Endothelial cell of umbilical vein (primary cell): ENCODE results near the gene GUCY2D. TPM values are rescaled to one million over a fixed set of nuclear protein-coding genes. Genes with fewer than 3 reads are reported as not detected.

Source experiments
- BruUV-seq: library from RNA; stranded (reverse); fragments of 400-500 nt; replicated peaks from 2 replicates; lab custom pipeline; 2021; lab: Mats Ljungman, UMichigan
- CTCF ChIA-PET: fragments of 300-600, 350-600 bp; sonication (Branson Sonifier 250); formaldehyde crosslinking; loops from one replicate; lab custom pipeline; 2021; ENCODE audit warnings: antibody characterized with exemption, inconsistent platforms; lab: Charles Lee
- POLR2A ChIA-PET: fragments of 300-600, 350-600 bp; sonication (Branson Sonifier 250); formaldehyde crosslinking; loops from one replicate; lab custom pipeline; 2021; ENCODE audit warnings: antibody characterized with exemption, inconsistent platforms; lab: Charles Lee
- DNase-seq: peaks from one replicate; pipeline ENCODE4 v3.0.0-alpha.2; 2011; ENCODE audit warnings: low read depth, low spot score
- FAIRE-seq: peaks from 2 replicates; lab custom pipeline; 2011; peaks lifted over from hg19 to GRCh38; lab: Jason Lieb, UNC
- H2AFZ ChIP-seq: 2 replicates; pipeline ENCODE4 v1.6.0; 2012; ENCODE audit warnings: low read depth, low read length, control low read depth, inconsistent platforms
- H3K27ac ChIP-seq: 2 replicates; pipeline ENCODE4 v1.5.1; 2011; ENCODE audit warnings: low read depth, mild to moderate bottlenecking, control low read depth, low read length, moderate library complexity; ENCODE audit not compliant: insufficient read depth
- H3K27me3 ChIP-seq, 2 experiments: 2 replicates each; pipeline versions ENCODE4 v1.6.0 to v1.6.1; 2011; ENCODE audit warnings: low read length in 2 of 2, mixed read lengths in 1 of 2; ENCODE audit not compliant: control insufficient read depth in 2 of 2, insufficient read depth in 2 of 2
- H3K36me3 ChIP-seq, 2 experiments: 2 replicates in 1 of 2; 3 replicates in 1 of 2; pipeline ENCODE4 v1.5.1; 2011; ENCODE audit warnings: low read length in 2 of 2, mild to moderate bottlenecking in 1 of 2, moderate library complexity in 1 of 2; ENCODE audit not compliant: control insufficient read depth in 2 of 2, insufficient read depth in 2 of 2; ENCODE audit errors: extremely low read depth in 1 of 2
- H3K4me1 ChIP-seq: 3 replicates; pipeline ENCODE4 v1.5.1; 2011; ENCODE audit warnings: mild to moderate bottlenecking, low read length; ENCODE audit not compliant: control insufficient read depth, insufficient read depth; ENCODE audit errors: extremely low read depth
- H3K4me2 ChIP-seq: 2 replicates; pipeline ENCODE4 v1.6.1; 2011; ENCODE audit warnings: low read length, control low read depth, mixed read lengths; ENCODE audit not compliant: insufficient read depth
- H3K4me3 ChIP-seq, 3 experiments: fragments of 200-600 bp in 1 of 3; sonication (generic), shearing (Covaris generic) in 1 of 3; replicated peaks in 1 of 3; 2 replicates each; pipeline ENCODE4 v1.5.1; 2011 to 2016; ENCODE audit warnings: control low read depth in 3 of 3, low read length in 3 of 3, mild to moderate bottlenecking in 2 of 3, inconsistent platforms in 1 of 3, low read depth in 1 of 3, moderate library complexity in 1 of 3; ENCODE audit not compliant: insufficient read depth in 1 of 3
- H3K79me2 ChIP-seq: 2 replicates; pipeline ENCODE4 v1.6.0; 2012; ENCODE audit warnings: low read length, inconsistent platforms; ENCODE audit not compliant: control insufficient read depth, insufficient read depth
- H3K9ac ChIP-seq: replicated peaks from 2 replicates; pipeline ENCODE3; 2011; ENCODE audit warnings: low read length, control low read depth; ENCODE audit not compliant: insufficient read depth; ENCODE audit errors: extremely low read depth
- H3K9me1 ChIP-seq: replicated peaks from 3 replicates; pipeline ENCODE4 v1.6.0; 2011; ENCODE audit warnings: mild to moderate bottlenecking, low read length; ENCODE audit not compliant: control insufficient read depth, insufficient read depth; ENCODE audit errors: extremely low read depth
- H3K9me3 ChIP-seq: replicated peaks from 2 replicates; pipeline ENCODE4 v1.5.1; 2012; ENCODE audit warnings: low read length, inconsistent platforms; ENCODE audit not compliant: control insufficient read depth, insufficient read depth
- H4K20me1 ChIP-seq: replicated peaks from 2 replicates; pipeline ENCODE3; 2011; ENCODE audit warnings: mild to moderate bottlenecking, low read length; ENCODE audit not compliant: control insufficient read depth, insufficient read depth; ENCODE audit errors: extremely low read depth
- EZH2 ChIP-seq: IDR thresholded peaks from 2 replicates; pipeline ENCODE4 v1.6.1; 2012; ENCODE audit warnings: borderline replicate concordance, low read depth, mild to moderate bottlenecking, moderate library complexity, low read length, inconsistent platforms; ENCODE audit not compliant: severe bottlenecking
- FOS ChIP-seq: IDR thresholded peaks from 2 replicates; pipeline ENCODE4 v1.6.1; 2011; ENCODE audit warnings: mild to moderate bottlenecking, low read length, moderate library complexity, borderline replicate concordance; ENCODE audit not compliant: insufficient read depth
- JUN ChIP-seq: IDR thresholded peaks from 2 replicates; pipeline ENCODE4 v1.6.1; 2011; ENCODE audit warnings: borderline replicate concordance, low read depth; ENCODE audit not compliant: insufficient read length, insufficient read depth
- POLR2A ChIP-seq: IDR thresholded peaks from 2 replicates; pipeline ENCODE4 v1.6.1; 2012; ENCODE audit warnings: low read depth, mild to moderate bottlenecking, control low read depth, low read length
- POLR2AphosphoS5 ChIP-seq: IDR thresholded peaks from 2 replicates; pipeline ENCODE4 v1.6.1; 2012; ENCODE audit warnings: low read depth, mild to moderate bottlenecking, control low read depth, low read length, moderate library complexity; ENCODE audit not compliant: insufficient read depth
- dilution Hi-C: fragments of 300-500 bp; cut with MboI; formaldehyde crosslinking; loops from one replicate; pipeline ENCODE4 v1.15.0; 2019; ENCODE audit warnings: low sequenced_read_pairs; ENCODE audit not compliant: extremely low pct_ligation_motif_present
- intact Hi-C: fragments of 100-400 bp; cut with micrococcal nuclease; formaldehyde crosslinking; loops from one replicate; pipeline ENCODE4 v1.10.0; 2022
- polyA plus RNA-seq, 4 experiments: library from polyadenylated mRNA; depleted of rRNA in 3 of 4; stranded (reverse) in 3 of 4; unstranded in 1 of 4; fragments of >200 nt; gene quantifications; 2 replicates each; pipeline versions ENCODE4 v1.2.1 to v1.2.3, GENCODE V29; 2011 to 2012; ENCODE audit warnings: missing spikeins in 1 of 4
- total RNA-seq: library from RNA; stranded (reverse); gene quantifications from 2 replicates; pipeline ENCODE4 v1.2.3, GENCODE V29; 2021
- TF ChIP-seq, protein P1 (sequence below): IDR thresholded peaks from 2 replicates; pipeline ENCODE4 v1.6.1; 2011; ENCODE audit not compliant: insufficient read depth, insufficient read length

Gene GUCY2D
- total and polyA plus RNA-seq, 2 donors (not counting 3 experiments of a cell fraction or from before 2014, with no cell fraction given): not detected

DNA sequence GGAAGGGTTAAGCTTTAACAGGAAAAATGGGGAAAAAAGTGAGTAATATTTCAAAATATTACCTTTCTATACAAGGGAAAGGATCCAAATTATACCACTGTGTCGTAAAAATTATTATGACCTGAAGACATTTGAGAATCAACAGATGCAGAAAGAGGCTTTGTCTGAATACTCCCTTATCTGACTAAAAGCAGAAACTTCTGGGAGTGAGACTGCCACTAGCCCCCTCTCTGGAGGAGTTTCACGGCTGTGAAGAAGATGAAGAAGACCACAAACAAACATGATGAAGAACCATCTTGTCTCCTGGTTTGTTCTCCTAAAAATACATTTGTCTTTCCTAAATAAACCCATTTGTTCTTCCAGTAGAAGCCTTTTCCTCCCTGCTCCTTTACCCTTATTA is 41.0 kb upstream of the GUCY2D start:
- intact Hi-C loops (no loop called here), dilution Hi-C loops (no loop called here)
- TF ChIP-seq, protein P1, sequence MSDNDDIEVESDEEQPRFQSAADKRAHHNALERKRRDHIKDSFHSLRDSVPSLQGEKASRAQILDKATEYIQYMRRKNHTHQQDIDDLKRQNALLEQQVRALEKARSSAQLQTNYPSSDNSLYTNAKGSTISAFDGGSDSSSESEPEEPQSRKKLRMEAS: no peak
- TF ChIP-seq FOS (no peak), JUN (no peak), POLR2A (no peak), POLR2AphosphoS5 (no peak)
- Histone ChIP-seq H3K9ac (no peak overlapping the region), H3K79me2 (no peaks in the 10 kb centered on the region), H3K36me3 (no peaks in the 10 kb centered on the region), H3K4me1 (no peaks in the 10 kb centered on the region), H4K20me1 (no peaks in the 10 kb centered on the region), H3K27me3 (peaks cover 2 to 5% of the 10 kb centered on the region in 2 experiments), H3K4me2 (no peak overlapping the region), H2AFZ (no peak overlapping the region), H3K27ac (no peak overlapping the region), H3K4me3 (no peak overlapping the region), H3K9me1 (no peaks in the 10 kb centered on the region), H3K9me3 (no peaks in the 10 kb centered on the region)
- ChIA-PET POLR2A (no interaction called here), CTCF (interaction anchor here (0.6 to 0.9 kb wide), 2 partner anchors 11 to 99 kb away, joined by 3 read pairs; no protein-coding TSS in a partner anchor)
- DNase-seq (no peak), FAIRE-seq (no peak)
- no TSS peak for BruUV-seq

DNA sequence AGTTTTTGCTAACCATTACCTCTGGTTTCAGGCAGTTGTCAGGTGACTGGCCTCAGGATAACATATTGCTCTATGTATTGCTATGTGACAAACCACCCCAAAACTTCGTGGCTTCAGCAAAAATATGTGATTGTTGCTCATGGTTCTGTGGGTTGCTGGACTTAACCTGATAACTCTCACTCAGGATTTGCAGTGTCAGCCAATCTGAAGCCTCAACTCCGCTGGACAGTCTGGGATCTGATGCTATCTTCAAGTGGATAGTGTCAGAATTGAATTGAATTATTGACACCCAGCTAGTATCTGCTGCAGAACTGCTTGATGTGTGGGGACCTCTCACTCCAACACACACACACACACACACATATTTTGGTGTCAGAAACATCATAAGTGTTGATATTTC is 34.7 kb upstream of the GUCY2D start:
- no TSS peak for BruUV-seq
- Histone ChIP-seq H3K4me1 (no peaks in the 10 kb centered on the region), H3K27me3 (peaks cover 0 to 2% of the 10 kb centered on the region in 2 experiments), H3K27ac (no peak overlapping the region), H2AFZ (no peak overlapping the region), H3K9me1 (no peaks in the 10 kb centered on the region), H3K79me2 (no peaks in the 10 kb centered on the region), H3K9ac (no peak overlapping the region), H3K9me3 (no peaks in the 10 kb centered on the region), H3K36me3 (no peaks in the 10 kb centered on the region), H3K4me3 (no peak overlapping the region), H3K4me2 (no peak overlapping the region), H4K20me1 (no peaks in the 10 kb centered on the region)
- CTCF ChIA-PET: interaction anchor here (0.9 to 2.6 kb wide), 4 partner anchors 10 to 90 kb away, joined by 3 to 7 read pairs (median 3); no protein-coding TSS in a partner anchor
- TF ChIP-seq EZH2 (no peak), FOS (no peak), POLR2AphosphoS5 (no peak)
- FAIRE-seq (no peak), DNase-seq (no peak)
- intact Hi-C loops: no loop called here
- POLR2A ChIA-PET: no interaction called here
- dilution Hi-C loops: no loop called here
